Measurements from ENCODE around the gene PARP9. TPM values are rescaled to one million over a fixed set of nuclear protein-coding genes. Genes with fewer than 3 reads are reported as not detected.

The PARP9 gene
- total and polyA plus RNA-seq, 10 of the 15 experiments (the other 5 are each of a cell fraction or from before 2014, with no cell fraction given) = 34.0 to 122 (median 46.1) TPM

DNA sequence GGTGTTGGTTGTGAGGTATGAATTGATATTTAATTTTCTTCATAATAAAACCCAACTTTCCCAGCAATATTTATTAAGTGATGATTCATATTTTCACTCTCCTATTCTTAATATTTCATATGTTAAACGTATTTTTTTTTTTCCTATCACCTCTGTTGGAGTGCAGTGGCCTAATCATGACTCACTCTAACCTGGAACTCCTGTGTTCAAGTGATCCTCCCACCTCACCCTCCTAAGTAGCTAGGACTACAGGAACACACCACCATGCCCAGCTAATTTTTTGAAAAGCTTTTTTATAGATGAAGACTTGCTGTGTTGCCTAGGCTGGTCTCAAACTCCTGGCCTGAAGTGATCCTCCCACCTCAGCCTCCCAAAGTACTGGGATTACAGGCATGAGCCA, 22.0 kb upstream of the PARP9 start (continued):
- no peak for TF ChIP-seq EZH2 (IDR thresholded peaks at IDR 0.05; ENCODE audit: borderline replicate concordance, control insufficient read depth, low read depth, low read length)
- TF ChIP-seq RB1 (IDR thresholded peaks at IDR 0.05; ENCODE audit: borderline replicate concordance) = no peak
- TF ChIP-seq, protein P1, sequence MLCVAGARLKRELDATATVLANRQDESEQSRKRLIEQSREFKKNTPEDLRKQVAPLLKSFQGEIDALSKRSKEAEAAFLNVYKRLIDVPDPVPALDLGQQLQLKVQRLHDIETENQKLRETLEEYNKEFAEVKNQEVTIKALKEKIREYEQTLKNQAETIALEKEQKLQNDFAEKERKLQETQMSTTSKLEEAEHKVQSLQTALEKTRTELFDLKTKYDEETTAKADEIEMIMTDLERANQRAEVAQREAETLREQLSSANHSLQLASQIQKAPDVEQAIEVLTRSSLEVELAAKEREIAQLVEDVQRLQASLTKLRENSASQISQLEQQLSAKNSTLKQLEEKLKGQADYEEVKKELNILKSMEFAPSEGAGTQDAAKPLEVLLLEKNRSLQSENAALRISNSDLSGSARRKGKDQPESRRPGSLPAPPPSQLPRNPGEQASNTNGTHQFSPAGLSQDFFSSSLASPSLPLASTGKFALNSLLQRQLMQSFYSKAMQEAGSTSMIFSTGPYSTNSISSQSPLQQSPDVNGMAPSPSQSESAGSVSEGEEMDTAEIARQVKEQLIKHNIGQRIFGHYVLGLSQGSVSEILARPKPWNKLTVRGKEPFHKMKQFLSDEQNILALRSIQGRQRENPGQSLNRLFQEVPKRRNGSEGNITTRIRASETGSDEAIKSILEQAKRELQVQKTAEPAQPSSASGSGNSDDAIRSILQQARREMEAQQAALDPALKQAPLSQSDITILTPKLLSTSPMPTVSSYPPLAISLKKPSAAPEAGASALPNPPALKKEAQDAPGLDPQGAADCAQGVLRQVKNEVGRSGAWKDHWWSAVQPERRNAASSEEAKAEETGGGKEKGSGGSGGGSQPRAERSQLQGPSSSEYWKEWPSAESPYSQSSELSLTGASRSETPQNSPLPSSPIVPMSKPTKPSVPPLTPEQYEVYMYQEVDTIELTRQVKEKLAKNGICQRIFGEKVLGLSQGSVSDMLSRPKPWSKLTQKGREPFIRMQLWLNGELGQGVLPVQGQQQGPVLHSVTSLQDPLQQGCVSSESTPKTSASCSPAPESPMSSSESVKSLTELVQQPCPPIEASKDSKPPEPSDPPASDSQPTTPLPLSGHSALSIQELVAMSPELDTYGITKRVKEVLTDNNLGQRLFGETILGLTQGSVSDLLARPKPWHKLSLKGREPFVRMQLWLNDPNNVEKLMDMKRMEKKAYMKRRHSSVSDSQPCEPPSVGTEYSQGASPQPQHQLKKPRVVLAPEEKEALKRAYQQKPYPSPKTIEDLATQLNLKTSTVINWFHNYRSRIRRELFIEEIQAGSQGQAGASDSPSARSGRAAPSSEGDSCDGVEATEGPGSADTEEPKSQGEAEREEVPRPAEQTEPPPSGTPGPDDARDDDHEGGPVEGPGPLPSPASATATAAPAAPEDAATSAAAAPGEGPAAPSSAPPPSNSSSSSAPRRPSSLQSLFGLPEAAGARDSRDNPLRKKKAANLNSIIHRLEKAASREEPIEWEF (IDR thresholded peaks at IDR 0.05; ENCODE audit: insufficient replicate concordance, low read depth, low read length) = no peak
- no peak for TF ChIP-seq CEBPB (IDR thresholded peaks at IDR 0.05; ENCODE audit: borderline replicate concordance in 1 of 2, low read depth in 2 of 2, low read length in 2 of 2)
- no peak for TF ChIP-seq SIX5 (IDR thresholded peaks at IDR 0.05; ENCODE audit: low read depth, low read length, severe bottlenecking)
- TF ChIP-seq, protein P2, sequence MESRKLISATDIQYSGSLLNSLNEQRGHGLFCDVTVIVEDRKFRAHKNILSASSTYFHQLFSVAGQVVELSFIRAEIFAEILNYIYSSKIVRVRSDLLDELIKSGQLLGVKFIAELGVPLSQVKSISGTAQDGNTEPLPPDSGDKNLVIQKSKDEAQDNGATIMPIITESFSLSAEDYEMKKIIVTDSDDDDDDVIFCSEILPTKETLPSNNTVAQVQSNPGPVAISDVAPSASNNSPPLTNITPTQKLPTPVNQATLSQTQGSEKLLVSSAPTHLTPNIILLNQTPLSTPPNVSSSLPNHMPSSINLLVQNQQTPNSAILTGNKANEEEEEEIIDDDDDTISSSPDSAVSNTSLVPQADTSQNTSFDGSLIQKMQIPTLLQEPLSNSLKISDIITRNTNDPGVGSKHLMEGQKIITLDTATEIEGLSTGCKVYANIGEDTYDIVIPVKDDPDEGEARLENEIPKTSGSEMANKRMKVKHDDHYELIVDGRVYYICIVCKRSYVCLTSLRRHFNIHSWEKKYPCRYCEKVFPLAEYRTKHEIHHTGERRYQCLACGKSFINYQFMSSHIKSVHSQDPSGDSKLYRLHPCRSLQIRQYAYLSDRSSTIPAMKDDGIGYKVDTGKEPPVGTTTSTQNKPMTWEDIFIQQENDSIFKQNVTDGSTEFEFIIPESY (IDR thresholded peaks at IDR 0.05) = no peak

Data from GM12878 (cell line).